ENCODE data around the gene CGB2.
"Not testable (repeated sequence)": the region's sequence is repeated elsewhere in the genome, so short reads cannot be mapped to it uniquely, and the experiment has no call there.

CGB2 gene

DNA sequence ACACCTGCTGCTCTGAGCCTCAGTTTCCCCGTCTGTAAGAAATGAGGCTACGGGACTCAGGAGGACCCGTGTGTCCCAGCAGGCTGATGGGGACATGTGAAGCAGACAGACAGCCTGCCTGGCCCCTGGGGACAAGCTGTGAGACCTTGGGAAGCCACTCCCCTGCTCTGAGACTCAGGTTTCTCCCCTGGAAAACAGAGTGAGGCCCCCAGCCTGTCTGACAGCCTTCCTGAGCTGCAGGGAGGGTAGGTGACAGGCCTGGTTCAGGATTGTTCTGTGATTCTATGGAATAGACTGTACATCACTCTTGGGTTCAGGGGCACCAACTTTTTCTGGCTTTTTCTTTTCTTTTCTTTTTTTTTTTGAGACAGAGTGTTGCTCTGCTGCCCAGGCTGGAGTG lies 35.9 kb downstream of the CGB2 start:
- no peak for DNase-seq (ENCODE audit: low read depth in 2 of 2)

DNA sequence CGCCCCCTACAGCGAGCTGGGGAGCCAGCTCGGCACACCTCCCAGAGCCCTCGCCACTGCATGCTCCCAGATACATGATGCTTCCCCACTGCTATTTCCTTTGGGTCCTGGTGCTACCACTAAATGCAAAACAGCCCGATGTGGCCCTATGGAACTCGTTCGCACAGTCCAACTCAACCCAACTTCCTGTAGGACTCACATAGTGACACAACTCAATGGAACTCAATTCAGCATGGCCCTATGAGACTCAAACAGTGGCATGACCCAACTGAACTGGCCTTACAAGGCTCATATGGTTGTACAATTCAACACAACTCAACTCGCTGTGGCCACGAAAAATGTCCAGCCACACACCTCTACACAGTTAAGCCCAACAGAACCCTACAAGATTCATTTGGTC lies 37.3 kb downstream of the CGB2 start:
- DNase-seq (ENCODE audit: low read depth in 2 of 2): no peak

DNA sequence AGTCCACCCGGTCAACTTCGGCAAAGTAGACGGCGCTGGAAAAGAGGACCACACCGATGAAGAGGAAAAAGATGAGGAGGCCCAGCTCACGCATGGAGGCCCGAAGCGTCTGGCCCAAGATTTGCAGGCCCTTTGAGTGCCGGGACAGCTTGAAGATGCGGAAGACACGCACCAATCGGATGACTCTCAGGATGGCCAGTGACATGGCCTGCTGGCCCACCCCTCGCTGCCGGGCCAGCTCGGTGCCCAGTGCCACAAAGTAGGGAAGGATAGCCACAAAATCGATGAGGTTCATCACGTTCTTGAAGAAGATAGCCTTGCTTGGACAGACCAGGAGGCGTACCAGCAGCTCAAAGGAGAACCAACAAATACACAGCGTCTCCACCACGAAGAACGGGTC lies 38.7 kb downstream of the CGB2 start:
- no peak for DNase-seq (ENCODE audit: low read depth in 2 of 2)

DNA sequence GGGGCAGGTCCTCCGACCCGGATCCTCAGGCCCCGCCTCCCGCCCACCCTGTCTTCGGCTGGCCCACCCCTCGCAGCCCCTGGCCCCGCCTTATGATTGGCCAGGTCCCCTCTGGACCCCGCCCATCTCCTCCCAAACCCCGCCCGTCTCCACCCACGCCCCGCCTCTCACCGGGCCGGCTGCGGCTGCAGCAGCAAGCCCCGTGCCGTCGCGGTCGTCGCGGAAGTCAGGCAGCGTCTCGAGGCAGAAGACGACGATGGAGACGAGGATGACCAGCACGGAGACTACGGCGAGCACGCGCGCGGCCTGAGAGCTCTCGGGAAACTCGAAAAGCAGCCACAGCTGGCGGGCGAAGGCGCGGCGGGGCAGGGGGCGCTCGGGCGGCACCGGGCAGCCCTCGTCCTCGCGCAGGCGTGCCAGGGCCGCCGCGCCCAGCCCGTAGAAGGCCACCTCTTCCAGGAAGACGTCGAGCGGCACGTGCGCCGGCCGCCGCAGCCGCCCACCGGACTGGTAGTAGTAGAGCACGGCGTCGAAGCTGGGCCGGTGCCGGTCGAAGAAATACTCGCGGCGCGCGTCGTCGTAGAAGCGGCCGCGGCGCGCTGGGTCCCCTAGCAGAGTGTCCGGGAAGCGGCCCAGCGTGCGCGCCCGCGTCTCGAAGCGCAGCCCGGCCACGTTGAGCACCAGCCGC lies 40.3 kb downstream of the CGB2 start:
- DNase-seq (ENCODE audit: low read depth in 2 of 2): no peak

DNA sequence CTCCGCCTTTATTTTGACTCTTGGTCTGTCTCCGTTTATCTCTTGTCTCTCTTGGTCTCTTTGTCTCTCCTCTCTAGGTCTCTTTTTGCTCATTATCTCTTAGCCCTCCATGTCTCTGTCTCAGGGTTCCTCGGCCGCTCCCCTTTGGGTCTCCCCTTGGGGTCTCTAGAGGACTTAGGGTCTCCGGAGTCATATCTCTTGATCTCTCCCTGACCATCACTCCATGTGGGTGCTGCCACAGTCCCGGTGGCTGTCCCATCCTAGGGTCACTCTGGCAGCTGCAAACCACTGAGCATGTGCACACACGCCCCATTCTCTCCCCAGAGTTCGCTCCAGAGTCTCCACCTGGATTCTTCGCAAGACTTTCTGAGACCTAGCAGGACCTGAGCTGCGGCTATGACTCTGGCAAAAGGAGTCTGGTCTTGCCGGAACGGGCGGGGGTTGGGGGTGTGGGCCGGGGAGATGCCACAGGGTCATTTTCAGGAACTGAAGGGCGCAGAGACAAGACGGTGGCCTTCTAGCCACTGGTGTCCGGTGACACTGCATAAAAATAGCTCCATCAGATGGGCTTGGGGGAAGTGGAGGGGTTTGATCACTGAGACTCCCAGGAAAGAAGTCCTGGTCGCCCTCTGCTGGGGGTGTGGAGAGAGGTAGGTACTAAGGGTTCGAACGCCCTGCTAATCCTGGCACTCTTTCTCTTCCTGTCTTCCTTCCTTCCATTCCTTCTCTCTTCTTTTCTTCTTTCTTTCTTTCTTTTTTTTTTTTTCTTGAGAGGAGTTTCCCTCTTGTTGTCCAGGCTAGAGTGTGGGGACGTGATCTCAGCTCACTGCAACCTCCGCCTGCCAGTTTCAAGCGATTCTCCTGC lies 42.1 kb downstream of the CGB2 start:
- no peak for DNase-seq (ENCODE audit: low read depth in 2 of 2)

DNA sequence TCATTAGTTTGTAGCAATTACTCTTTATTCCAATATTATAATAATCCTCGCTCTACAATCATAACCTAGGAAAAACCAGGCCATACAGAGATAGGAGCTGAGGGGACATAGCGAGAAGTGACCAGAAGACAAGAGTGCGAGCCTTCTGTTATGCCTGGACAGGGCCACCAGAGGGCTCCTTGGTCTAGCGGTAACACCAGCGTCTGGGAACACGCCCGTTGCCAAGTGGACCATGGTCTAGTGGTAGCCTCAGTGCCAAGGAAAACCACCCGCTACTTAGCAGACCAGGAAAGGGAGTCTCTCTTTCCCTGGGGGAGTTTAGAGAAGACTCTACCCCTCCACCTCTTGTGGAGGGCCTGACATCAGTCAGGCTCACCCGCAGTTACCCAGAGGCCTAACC lies 43.2 kb downstream of the CGB2 start:
- not testable (repeated sequence) for DNase-seq (ENCODE audit: low read depth in 2 of 2)

DNA sequence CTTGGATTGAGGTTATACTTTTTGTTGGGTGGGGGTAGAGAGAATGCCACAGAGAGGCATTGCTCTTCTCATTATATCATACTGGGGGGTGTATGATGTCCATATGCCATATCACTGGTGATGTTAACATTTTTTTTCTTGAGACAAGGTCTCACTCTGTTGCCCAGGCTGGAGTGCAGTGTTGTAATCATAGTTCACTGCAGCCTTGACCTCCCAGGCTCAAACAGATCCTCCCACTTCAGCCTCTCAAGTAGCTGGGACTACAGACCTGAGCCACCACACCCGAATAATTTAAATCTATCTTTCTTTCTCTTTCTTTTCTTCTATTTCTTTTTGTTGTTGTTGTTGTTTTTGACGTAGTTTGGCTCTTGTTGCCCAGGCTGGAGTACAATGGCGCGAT lies 48.7 kb downstream of the CGB2 start:
- no peak for DNase-seq (ENCODE audit: low read depth in 2 of 2)

DNA sequence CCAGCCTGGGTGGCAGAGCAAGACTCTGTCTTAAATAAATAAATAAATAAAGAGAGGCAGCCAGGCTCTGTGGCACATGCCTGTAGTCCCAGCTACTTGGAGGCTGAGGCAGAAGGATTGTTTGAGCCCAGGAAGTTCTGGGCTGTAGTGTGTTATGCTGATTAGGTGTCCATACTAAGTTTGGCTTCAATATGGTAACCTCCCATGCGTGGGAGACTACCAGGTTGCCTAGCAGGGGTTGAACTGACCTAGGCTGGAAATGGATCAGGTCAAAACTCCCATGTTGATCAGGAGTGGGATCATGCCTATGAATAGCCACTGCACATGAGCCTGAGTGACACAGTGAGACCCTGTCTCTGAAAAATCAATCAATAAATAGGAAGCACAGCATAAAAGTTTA lies 49.6 kb downstream of the CGB2 start:
- DNase-seq (ENCODE audit: low read depth in 2 of 2): no peak
